HEK293 (cell line): ENCODE results near the gene PDE6C.

Source experiments
- OVOL3 ChIP-seq: fragments of 450-650 bp; formaldehyde crosslinking; IDR thresholded peaks from 2 replicates; pipeline ENCODE4 v1.5.1; 2016; ENCODE audit warnings: missing biosample characterization, missing genetic modification characterization
- SCRT2 ChIP-seq: fragments of 450-650 bp; formaldehyde crosslinking; IDR thresholded peaks from 2 replicates; pipeline ENCODE4 v1.5.1; 2016; ENCODE audit warnings: missing biosample characterization, missing genetic modification characterization
- TF ChIP-seq, protein P1 (sequence below): fragments of 450-650 bp; formaldehyde crosslinking; IDR thresholded peaks from 2 replicates; pipeline ENCODE4 v1.5.1; 2016; ENCODE audit warnings: missing biosample characterization, missing genetic modification characterization

DNA sequence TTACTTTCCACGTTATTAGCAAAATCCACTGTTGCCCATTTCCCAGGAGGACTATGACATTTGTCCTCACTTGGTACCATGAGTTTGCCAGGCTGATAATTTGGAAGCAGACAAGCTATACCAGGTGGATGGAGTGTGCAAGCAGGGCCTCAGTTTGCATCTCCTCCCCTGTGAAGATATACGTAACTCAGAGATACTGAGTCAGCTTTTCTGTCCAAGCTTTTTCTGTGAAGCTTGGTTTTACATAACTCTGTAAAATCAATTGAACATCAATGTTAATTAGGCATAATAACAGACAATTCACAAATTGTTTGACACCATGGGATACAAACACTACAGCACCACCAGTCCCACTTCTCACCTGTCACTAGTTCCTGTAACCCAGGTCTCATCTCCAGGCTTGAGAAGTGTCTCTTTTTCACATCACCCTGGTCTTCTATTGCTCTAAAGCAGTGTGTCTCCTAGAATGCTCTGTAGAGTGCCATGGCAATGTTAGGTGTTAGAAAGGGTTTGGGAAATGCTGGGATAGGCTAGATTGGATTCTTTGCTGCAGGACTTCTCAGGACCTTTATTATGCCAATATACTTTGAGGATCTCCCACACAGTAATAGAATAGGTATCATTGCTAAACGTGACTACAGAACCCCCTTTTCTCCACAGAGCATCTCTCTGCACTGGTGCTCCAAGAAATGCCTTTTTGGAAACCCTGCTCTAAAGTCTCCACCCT, 32.2 kb upstream of the PDE6C start:
- TF ChIP-seq OVOL3 (tag by site-specific recombination) (no peak), SCRT2 (tag by site-specific recombination) (no peak)
- TF ChIP-seq, protein P1, sequence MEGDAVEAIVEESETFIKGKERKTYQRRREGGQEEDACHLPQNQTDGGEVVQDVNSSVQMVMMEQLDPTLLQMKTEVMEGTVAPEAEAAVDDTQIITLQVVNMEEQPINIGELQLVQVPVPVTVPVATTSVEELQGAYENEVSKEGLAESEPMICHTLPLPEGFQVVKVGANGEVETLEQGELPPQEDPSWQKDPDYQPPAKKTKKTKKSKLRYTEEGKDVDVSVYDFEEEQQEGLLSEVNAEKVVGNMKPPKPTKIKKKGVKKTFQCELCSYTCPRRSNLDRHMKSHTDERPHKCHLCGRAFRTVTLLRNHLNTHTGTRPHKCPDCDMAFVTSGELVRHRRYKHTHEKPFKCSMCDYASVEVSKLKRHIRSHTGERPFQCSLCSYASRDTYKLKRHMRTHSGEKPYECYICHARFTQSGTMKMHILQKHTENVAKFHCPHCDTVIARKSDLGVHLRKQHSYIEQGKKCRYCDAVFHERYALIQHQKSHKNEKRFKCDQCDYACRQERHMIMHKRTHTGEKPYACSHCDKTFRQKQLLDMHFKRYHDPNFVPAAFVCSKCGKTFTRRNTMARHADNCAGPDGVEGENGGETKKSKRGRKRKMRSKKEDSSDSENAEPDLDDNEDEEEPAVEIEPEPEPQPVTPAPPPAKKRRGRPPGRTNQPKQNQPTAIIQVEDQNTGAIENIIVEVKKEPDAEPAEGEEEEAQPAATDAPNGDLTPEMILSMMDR = no peak
